BLaER1 treated with 17β-estradiol and CSF1 and Interleukin-3, amounts not matched to agents 10 nM and 100 nM (cell line): Measurements from ENCODE around the gene TUBB6.
A peak's percentile ranks its signal among the peaks of the same experiment; 100 is the strongest.

Experiments used
- H3K27ac ChIP-seq, 11 experiments: shearing (Covaris generic); formaldehyde crosslinking; 2 replicates each; pipeline ENCODE4 v1.8.1; 2022
- H3K27me3 ChIP-seq, 11 experiments: shearing (Covaris generic); formaldehyde crosslinking; 2 replicates each; pipeline ENCODE4 v1.8.1; 2022
- H3K36me3 ChIP-seq, 11 experiments: shearing (Covaris generic); formaldehyde crosslinking; 2 replicates each; pipeline ENCODE4 v1.8.1; 2022
- H3K4me1 ChIP-seq, 10 experiments: shearing (Covaris generic); formaldehyde crosslinking; 2 replicates each; pipeline ENCODE4 v1.8.1; 2022
- H3K4me2 ChIP-seq, 11 experiments: shearing (Covaris generic); formaldehyde crosslinking; 2 replicates each; pipeline ENCODE4 v1.8.1; 2022
- H3K4me3 ChIP-seq, 10 experiments: shearing (Covaris generic); formaldehyde crosslinking; 2 replicates each; pipeline ENCODE4 v1.8.1; 2022
- H3K9ac ChIP-seq, 11 experiments: shearing (Covaris generic); formaldehyde crosslinking; 2 replicates each; pipeline ENCODE4 v1.8.1; 2022
- H3K9me3 ChIP-seq, 11 experiments: shearing (Covaris generic); formaldehyde crosslinking; replicated peaks in 1 of 11; 2 replicates each; pipeline ENCODE4 v1.8.1; 2022
- H4K20me1 ChIP-seq, 11 experiments: shearing (Covaris generic); formaldehyde crosslinking; 2 replicates each; pipeline ENCODE4 v1.8.1; 2022
- Cebpa-rat ChIP-seq, 11 experiments: shearing (Covaris generic); IDR thresholded peaks; 2 replicates each; pipeline ENCODE4 v1.8.1; 2022

Gene TUBB6

GRCh38 chr18:12372406-12372805 lies 64.4 kb downstream of the TUBB6 start:
- TF ChIP-seq Cebpa-rat (IDR thresholded peaks at IDR 0.05) = no peak
- peaks cover 67 to 92% (median 82%) of the 10 kb centered on the region in 11 experiments for H4K20me1 ChIP-seq

GRCh38 chr18:12373116-12373770 lies 65.2 kb downstream of the TUBB6 start:
- Histone ChIP-seq H3K27ac (no peak overlapping the region), H3K36me3 (peaks cover 27 to 73% (median 60%) of the 10 kb centered on the region in 11 experiments), H3K4me2 (peak overlapping the region in 10 of 11 experiments; percentile 7 to 99 (median 66); a peak in 14 of 22 replicates), H3K9me3 (no peaks in the 10 kb centered on the region), H3K4me3 (no peak overlapping the region), H3K27me3 (no peaks in the 10 kb centered on the region), H3K4me1 (peaks cover 24 to 38% (median 35%) of the 10 kb centered on the region in 10 experiments), H4K20me1 (peaks cover 59 to 83% (median 74%) of the 10 kb centered on the region in 11 experiments), H3K9ac (no peak overlapping the region; a peak in 1 of 22 replicates)
- TF ChIP-seq Cebpa-rat (IDR thresholded peaks at IDR 0.05) = no peak

More at GRCh38 chr18:12372406-12372805, 64.4 kb downstream of the TUBB6 start:
- no peak overlapping the region for H3K4me2 ChIP-seq
- no peaks in the 10 kb centered on the region for H3K27me3 ChIP-seq
- no peak overlapping the region for H3K4me3 ChIP-seq
- H3K36me3 ChIP-seq = peaks cover 35 to 81% (median 68%) of the 10 kb centered on the region in 11 experiments
- no peak overlapping the region for H3K27ac ChIP-seq
- no peak overlapping the region for H3K9ac ChIP-seq
- H3K4me1 ChIP-seq = peaks cover 22 to 37% (median 31%) of the 10 kb centered on the region in 10 experiments
- H3K9me3 ChIP-seq = no peaks in the 10 kb centered on the region

GRCh38 chr18:12373771-12374116 lies 65.7 kb downstream of the TUBB6 start:
- Histone ChIP-seq H3K27me3 (no peaks in the 10 kb centered on the region), H3K4me2 (peak overlapping the region; percentile 2 to 99 (median 44); a peak in 17 of 22 replicates), H3K9me3 (no peaks in the 10 kb centered on the region), H3K27ac (no peak overlapping the region), H3K9ac (no peak overlapping the region), H3K4me3 (no peak overlapping the region), H4K20me1 (peaks cover 54 to 78% (median 69%) of the 10 kb centered on the region in 11 experiments), H3K4me1 (peaks cover 24 to 39% (median 37%) of the 10 kb centered on the region in 10 experiments), H3K36me3 (peaks cover 22 to 68% (median 55%) of the 10 kb centered on the region in 11 experiments)
- TF ChIP-seq Cebpa-rat (IDR thresholded peaks at IDR 0.05) = no peak

- peaks cover 24 to 39% (median 37%) of the 10 kb centered on the region in 10 experiments for H3K4me1 ChIP-seq
- H3K9ac ChIP-seq = no peak overlapping the region
- H3K9me3 ChIP-seq = no peaks in the 10 kb centered on the region
- H3K36me3 ChIP-seq = peaks cover 16 to 61% (median 49%) of the 10 kb centered on the region in 11 experiments
- H3K4me3 ChIP-seq = no peak overlapping the region
- no peak for TF ChIP-seq Cebpa-rat (IDR thresholded peaks at IDR 0.05)
- no peaks in the 10 kb centered on the region for H3K27me3 ChIP-seq
- peak overlapping the region; percentile 1 to 99 (median 96); a peak in 19 of 22 replicates for H3K4me2 ChIP-seq
- peaks cover 48 to 72% (median 62%) of the 10 kb centered on the region in 11 experiments for H4K20me1 ChIP-seq
- no peak overlapping the region for H3K27ac ChIP-seq
Observed at GRCh38 chr18:12374401-12374800, 66.4 kb downstream of the TUBB6 start.
